Neutrophil (primary cell): ENCODE data around the gene NPBWR2.

Experiments
- H3K27ac ChIP-seq: fragments of 200-600 bp; sonication (generic); 2 replicates; pipeline ENCODE4 v1.5.1; 2016; ENCODE audit warnings: mild to moderate bottlenecking, moderate library complexity
- H3K27me3 ChIP-seq: fragments of 200-600 bp; sonication (generic); 2 replicates; pipeline ENCODE4 v1.6.0; 2016; ENCODE audit warnings: mild to moderate bottlenecking
- H3K36me3 ChIP-seq: fragments of 200-600 bp; sonication (generic); 2 replicates; pipeline ENCODE4 v1.5.1; 2017
- H3K4me1 ChIP-seq, 2 experiments: fragments of 200-600 bp in 1 of 2; sonication (generic) in 1 of 2; 1 replicate in 1 of 2; 2 replicates in 1 of 2; pipeline versions ENCODE4 v1.5.1 to v1.6.1; 2013 to 2016; ENCODE audit warnings: low read depth in 1 of 2, low read length in 1 of 2, mild to moderate bottlenecking in 1 of 2, moderate library complexity in 1 of 2; ENCODE audit not compliant: control insufficient read depth in 1 of 2, insufficient read depth in 1 of 2
- H3K4me3 ChIP-seq, 2 experiments: fragments of 200-600 bp in 1 of 2; sonication (generic) in 1 of 2; 1 replicate in 1 of 2; 2 replicates in 1 of 2; pipeline ENCODE4 v1.5.1; 2013 to 2016; ENCODE audit warnings: low read depth in 1 of 2, low read length in 1 of 2, mild to moderate bottlenecking in 1 of 2, moderate library complexity in 1 of 2
- H3K9me3 ChIP-seq: fragments of 200-600 bp; sonication (generic); 2 replicates; pipeline ENCODE4 v1.5.1; 2016
- CTCF ChIP-seq: fragments of 200-600 bp; sonication (generic); IDR thresholded peaks from 2 replicates; pipeline ENCODE4 v1.5.1; 2016; ENCODE audit warnings: antibody characterized with exemption

Gene NPBWR2

GRCh38 chr20:64053841-64054661, 53.3 kb downstream of the NPBWR2 start:
- no peak overlapping the region for H3K4me3 ChIP-seq
- H3K36me3 ChIP-seq, result no peaks in the 10 kb centered on the region
- no peak overlapping the region for H3K27ac ChIP-seq
- peaks cover 89% of the 10 kb centered on the region for H3K27me3 ChIP-seq
- TF ChIP-seq CTCF, result no peak
- no peaks in the 10 kb centered on the region for H3K9me3 ChIP-seq
- peaks cover 16 to 29% of the 10 kb centered on the region in 2 experiments for H3K4me1 ChIP-seq
